Right kidney (tissue), 1 donor: Measurements from ENCODE around the gene REXO5.

ENCODE experiments used
- DNase-seq: peaks from one replicate; pipeline ENCODE4 v3.0.0-alpha.2; 2016

Gene REXO5

DNA sequence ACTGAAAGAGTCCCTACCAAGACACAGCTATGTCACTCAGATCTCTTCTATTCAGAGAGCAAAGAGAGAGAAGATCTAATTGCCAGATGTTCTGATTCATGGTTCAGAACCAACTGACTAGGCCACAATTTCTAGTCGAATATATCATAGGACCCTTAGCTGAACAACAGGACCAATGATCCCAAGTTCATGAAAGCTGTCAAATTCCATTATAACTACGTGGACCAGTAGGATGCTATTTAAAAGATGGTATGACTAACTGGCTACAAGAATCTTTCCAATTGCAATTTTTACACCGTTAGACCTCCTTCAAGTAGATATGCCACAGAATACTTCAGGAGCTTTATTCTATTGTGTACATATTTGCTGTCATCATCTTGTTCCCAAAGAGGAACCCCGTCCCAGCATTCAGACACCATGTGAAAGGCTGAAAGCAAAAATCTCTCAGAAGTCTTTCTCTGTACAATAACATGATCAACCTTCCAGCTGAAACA is 67.8 kb downstream of the REXO5 start:
- no peak for DNase-seq

DNA sequence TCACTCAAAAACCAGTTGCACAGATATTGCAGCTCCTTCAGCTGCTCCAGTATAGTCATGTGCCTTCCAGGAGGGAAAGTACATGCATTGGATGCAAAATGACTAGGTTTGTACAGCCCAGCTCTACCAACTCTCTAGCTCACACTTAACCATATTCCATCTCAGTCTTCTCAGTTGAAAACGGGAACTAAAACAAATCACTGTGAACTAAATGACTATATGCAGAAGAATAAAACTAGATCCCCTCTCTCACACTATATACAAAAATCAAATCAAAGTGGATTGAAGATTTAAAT is 69.0 kb downstream of the REXO5 start:
- DNase-seq, result no peak

GRCh38 chr16:20878682-20879147 is 72.4 kb downstream of the REXO5 start:
- peak; percentile 46 for DNase-seq

- no peak for DNase-seq
These were observed 73.1 kb downstream of the REXO5 start for GRCh38 chr16:20879175-20880040.

DNA sequence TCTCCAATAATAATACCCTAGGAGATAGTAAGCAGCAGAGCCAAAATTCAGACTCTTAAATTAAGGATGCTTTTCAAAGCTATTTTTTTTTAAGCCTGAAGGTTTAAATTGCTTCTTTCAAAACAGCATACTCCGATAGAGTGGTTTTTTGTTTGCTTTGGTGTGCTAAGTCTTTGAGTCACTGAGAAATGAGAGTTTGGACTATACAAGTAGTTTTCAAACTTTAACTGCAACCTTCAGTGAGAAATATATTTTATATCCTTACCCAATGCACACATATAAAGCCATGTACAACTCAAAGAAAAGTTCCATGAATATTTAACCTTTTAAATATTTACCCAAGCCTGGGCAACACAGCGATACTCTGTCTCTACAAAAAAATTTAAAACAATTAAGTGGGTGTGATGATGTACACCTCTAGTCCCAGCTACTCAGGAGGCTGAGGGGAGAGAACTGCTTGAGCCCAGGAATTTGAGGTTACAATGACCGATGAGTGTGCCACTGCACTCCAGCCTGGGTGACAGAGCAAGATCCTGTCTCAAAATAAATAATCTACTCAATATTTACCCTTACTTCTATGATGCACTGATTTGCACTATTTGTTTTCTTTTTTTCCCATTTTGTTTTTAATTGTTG is 74.7 kb downstream of the REXO5 start:
- no peak for DNase-seq

DNA sequence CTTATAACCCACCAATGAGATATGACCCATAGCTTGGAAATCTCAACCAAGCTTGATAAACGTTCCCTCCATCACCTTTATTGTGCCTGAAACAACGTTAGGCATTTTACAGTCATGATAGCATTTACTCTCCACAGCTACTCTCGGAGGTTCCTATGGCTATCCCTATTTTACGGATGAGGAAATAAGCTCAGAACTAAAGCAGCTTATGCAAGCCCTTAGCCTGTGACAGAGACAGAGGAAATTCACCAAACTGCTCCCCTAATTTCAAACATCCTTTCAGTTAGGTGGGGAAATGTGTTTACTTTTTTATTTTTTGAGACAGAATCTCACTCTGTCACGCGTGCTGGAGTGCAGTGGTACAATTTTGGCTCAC is 75.2 kb downstream of the REXO5 start:
- no peak for DNase-seq

DNA sequence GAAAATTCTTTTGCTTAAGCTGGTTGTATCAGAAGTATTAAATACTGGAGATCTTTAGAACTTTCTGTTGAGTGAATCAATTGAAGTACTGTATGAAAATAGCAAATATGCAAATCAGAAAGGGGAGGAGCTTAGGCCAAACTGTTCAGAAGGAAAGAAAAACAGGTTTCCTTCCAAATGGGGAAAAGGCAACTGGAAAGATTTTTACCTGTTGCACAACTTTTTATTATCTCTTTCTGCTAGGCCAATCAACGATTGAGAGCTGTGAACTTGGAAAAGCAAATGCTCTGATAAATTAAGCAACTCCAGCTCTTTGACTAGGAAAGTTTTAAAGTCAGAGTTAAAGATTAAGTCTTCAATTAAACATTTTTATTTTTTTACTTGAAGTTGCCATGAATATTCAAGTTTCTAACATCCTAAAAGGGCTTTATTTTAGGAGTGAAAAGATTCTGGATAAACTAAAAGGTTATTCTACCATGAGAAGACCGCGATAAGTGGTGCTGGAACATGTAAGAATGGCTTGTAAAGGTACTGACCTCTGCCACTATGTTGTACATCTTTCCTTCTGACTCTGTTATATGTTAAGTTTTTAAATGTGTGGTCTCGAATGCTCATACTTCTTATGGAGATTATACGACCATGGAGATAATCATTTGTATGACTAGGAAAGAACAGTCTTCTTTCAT is 77.4 kb downstream of the REXO5 start:
- no peak for DNase-seq

GRCh38 chr16:20884240-20884556 is 77.9 kb downstream of the REXO5 start:
- no peak for DNase-seq

GRCh38 chr16:20886320-20886719 is 80.0 kb downstream of the REXO5 start:
- DNase-seq, result no peak

GRCh38 chr16:20887207-20887606 is 80.9 kb downstream of the REXO5 start:
- DNase-seq, result no peak

- DNase-seq, result no peak
These were observed 83.4 kb downstream of the REXO5 start for GRCh38 chr16:20889625-20890275.

DNA sequence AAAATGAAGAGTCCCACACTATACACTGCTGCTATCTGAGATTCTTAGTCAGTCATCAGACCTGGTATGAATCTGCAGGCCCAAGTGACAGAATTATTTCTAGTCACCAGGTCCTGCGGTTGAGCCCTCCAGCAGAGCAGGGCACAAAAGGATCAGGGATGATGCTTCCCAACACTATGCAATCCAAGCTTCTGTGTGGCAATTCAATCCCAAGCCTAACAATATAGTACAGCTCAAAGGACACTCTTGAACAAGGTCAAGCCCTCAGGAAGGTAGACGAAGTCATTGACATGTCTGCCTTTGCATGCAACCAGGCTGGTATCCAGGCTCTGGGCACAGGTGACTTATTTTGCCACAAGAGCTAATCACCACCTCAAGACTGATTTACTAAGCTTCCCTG is 88.1 kb downstream of the REXO5 start:
- no peak for DNase-seq

- no peak for DNase-seq
These were observed 91.0 kb downstream of the REXO5 start for GRCh38 chr16:20897253-20897897.

DNA sequence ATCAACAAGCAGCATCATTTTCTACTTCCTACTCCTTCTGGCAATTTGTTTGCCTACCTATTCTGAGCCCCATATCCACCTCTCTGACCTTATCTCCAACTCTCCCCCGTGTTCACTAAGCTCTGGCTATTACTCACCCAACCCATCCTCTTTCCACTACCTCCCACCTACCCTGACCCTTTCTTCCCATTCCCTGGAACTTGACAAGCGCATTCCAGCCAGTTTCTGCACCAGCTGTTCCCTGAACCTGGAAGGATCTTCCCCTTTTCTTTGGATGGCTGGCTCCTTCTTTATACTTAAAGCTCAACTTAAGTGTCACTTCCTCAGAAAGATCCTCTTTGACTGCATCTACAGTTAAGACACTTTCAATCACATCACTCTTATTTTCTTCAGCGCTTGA is 91.6 kb downstream of the REXO5 start:
- no peak for DNase-seq

DNA sequence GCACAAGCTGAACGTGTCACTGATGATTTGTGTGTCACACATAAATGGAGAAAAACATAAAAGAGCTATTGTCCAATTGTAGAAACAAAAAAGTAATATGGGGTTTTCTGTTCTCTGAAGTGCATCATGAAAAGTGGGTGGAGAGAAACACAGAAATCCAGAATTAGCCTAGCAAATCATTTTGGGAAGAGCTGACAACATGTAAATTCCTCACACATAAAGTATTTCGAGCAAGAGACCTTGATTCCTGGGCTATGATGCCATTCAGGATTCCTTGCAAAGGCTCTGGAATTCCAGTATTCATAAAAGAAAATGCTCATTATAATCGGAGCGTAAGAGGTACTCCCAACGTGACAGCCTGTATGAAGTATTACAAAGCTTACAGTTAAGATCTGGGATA is 92.7 kb downstream of the REXO5 start:
- no peak for DNase-seq
